Prostate gland (tissue), 2 donors: ENCODE data around the gene PCDHB14.
"Not testable (repeated sequence)": the region's sequence is repeated elsewhere in the genome, so short reads cannot be mapped to it uniquely, and the experiment has no call there.

Experiments used
- CTCF ChIP-seq, 4 experiments: fragments of 200-600 bp in 2 of 4; fragments of 450-650 bp in 2 of 4; sonication (generic) in 2 of 4; IDR thresholded peaks; 1 replicate in 3 of 4; 2 replicates in 1 of 4; pipeline ENCODE4 v1.5.1; 2016 to 2019; ENCODE audit warnings: antibody characterized with exemption in 4 of 4, mild to moderate bottlenecking in 2 of 4, moderate library complexity in 2 of 4
- POLR2A ChIP-seq: fragments of 450-650 bp; IDR thresholded peaks from one replicate; pipeline ENCODE4 v1.6.1; 2016; ENCODE audit warnings: antibody characterized with exemption, mild to moderate bottlenecking

GRCh38 chr5:141210281-141210680 lies 12.9 kb upstream of the PCDHB14 start:
- TF ChIP-seq POLR2A; CTCF (IDR thresholded peaks at IDR 0.05): not testable (repeated sequence)
